ENCODE results near the gene ZNF407.

GRCh38 chr18:74652392-74652988, 54.8 kb downstream of the ZNF407 start:
- TF ChIP-seq CTCF (IDR thresholded peaks at IDR 0.05) (peak; percentile 48 to 72 (median 61)), POLR2A (IDR thresholded peaks at IDR 0.05) (no peak)

Data from heart left ventricle (tissue), 13 donors.